ENCODE results near the gene SRP9.

- TF ChIP-seq ARNT (IDR thresholded peaks at IDR 0.05) (no peak), FOXM1 (IDR thresholded peaks at IDR 0.05; ENCODE audit: borderline replicate concordance) (no peak)
These were observed 22.5 kb upstream of the SRP9 start for GRCh38 chr1:225754940-225755641.

Measured in HEK293T (cell line).